NOMO-1 treated with dmso at 0.1 percent for 144 hours (cell line): ENCODE data around the gene DMBX1.

Experiments
- DNase-seq: peaks from one replicate; lab custom pipeline; 2025; ENCODE audit not compliant: unreplicated experiment; lab: John Stamatoyannopoulos, UW

The DMBX1 gene

DNA sequence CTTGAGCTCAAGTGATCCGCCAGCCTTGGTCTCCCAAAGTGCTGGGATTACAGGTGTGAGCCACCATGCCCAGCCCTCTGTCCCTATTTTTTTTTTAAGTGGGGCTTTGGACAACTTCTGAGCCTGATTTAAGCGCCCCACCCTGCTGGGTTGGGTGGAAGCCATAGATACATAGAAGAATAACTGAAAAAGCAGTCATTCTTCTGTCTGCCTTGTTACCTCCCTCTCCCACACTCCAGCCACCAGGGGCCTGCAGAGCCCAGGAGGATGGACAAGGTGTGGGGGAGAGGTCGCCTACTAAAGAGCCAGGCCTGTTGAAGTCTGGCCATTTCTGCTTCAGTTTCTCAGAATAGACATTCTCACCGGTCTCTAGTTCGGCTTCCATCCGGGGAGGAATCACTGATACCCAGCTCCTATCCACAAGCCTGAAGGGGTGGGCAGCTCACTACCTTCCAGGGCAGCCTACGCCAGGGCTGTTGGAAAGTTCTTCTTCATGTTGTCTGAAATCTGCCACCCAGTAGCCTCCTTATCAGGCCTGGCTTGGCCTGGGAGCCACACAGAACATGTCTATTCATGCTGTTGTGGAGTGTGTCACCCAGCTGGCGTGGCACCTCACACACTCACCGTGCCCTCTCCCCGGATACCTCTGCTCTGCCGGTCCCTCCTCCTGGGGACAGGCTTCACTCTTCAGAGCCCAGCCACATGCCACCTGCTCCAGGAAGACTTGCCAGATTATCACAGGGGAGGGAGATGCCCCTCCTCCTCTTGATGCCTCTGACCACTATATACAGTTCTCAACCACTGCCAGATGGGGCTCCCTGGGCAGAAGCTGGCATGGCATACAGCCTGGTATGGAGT is 34.1 kb downstream of the DMBX1 start:
- DNase-seq = no peak

GRCh38 chr1:46524843-46525242 is 35.2 kb downstream of the DMBX1 start:
- no peak for DNase-seq

GRCh38 chr1:46525253-46525983 is 35.8 kb downstream of the DMBX1 start:
- DNase-seq = no peak

DNA sequence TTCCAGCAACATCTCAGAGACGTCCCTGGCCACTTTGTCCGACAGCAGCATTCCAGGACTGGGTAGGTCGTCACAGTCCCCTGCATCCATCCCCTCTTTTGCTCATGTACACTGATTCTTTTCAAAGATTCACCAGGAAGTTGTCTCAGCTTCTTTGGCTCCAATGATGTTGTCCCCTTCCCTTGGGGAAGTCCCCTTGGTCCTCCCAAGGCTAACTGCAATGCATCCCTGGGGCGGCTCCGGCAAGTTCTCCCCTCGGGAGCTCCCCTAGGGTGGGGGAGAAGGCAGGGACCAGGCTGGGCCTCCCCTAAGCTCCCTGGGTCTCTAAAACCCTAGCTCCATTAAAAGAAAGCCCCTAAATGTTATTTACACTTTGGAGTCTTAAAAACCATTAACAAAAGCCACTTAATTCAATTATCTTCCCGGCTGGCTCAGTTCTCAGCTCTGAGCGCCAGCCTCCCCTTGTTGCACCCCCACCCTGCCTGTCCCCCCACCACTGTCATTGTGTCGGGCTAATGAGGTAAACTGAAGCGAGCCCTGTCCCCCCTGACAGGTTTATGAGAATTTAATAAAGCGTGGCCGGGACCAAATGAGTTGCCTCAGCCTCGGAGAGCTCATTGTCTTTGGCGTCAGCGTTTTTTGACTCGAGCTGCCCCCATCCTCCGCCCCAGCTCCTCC is 36.5 kb downstream of the DMBX1 start:
- DNase-seq = no peak

GRCh38 chr1:46526691-46527291 is 37.2 kb downstream of the DMBX1 start:
- no peak for DNase-seq

DNA sequence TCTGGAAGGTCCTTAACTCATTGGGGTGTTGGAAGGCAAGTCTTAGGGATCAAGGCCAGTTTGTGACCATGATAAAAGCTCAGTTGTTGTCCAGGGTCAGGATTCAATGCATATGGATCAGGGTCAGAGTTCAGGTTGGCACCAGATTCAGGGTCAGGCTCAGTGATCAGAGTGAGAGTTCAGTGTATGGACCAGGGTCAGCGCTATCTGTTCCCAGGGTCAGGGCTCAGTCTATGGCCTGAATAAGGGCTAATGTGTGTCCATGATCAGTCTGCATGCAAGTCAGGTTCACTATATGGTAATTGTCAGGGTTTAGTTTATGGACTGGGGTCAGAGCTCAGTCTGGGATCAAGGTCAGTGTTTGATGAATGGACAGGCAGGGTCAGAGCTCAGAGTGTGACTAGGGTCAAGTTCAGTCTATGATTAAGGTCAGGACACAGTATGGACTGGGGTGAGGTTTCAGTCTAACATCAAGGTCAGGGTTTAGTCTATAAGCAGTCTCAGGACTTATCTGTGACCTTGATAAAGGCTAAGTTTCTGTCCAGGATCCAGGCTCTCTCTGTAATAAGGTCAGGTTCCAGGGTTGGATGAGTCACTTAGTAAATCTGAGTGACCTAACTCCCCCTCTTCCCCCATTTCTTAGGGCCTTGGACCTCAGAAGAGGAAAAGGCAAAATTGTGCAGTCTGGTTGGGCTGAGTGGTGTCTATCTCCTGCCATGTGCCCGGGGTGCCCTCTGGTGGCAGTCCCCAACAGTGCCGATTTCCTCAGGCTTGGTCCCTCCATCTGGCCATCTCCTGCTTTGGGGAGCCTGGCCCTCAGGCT is 38.0 kb downstream of the DMBX1 start:
- peak; percentile 47 for DNase-seq

DNA sequence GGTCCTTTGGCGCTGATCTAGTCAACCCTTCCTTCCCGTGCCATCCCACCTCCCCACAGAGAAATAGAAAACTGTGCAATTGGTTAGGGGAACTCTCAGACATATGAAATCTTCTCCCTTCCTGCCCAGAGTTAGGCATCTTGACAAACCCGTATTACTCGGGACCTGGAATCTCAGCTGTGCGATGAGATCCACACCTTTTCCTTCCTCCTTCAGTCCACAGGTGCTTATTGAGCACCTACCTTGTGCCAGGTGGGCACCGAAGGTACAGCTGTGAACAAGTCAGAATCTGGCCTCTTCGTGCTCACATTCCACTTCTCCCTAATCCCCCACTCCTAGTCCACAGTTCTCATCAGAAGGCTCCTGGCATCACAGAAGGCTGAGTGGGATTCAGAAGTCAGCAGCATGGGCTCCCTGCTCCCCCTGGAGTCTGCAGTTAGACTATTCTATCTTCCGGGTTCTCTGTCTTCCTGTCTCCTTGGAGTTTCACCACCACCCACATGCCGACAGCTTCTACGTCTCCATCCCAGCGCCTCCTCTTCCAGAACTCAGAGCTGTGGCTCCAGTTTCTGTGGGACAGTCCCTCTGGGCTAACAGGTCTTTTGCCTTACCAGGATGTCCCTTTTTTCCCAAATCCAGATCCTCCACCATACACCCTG is 38.8 kb downstream of the DMBX1 start:
- DNase-seq = no peak

GRCh38 chr1:46529031-46529630 is 39.5 kb downstream of the DMBX1 start:
- DNase-seq = no peak

DNA sequence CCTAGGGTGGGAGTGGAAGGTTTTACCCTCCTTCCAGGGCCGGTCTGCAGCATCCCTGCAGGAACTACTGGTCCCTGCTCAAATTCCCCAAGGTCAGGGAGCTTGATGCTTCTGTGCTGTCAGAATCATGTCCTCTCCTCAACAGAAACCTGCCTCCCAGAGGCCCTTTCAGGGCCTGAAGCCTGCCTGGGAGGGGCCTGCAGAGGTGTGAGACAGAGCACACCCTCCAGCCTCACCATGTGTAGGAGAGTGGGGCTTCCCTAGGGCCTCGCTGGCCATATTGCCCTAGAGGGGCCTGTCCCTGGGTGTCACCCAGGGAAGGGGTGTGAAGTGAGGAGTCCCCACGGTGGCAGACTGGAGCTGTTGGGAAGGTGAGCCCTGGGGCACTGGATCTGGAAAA is 40.7 kb downstream of the DMBX1 start:
- DNase-seq = no peak

DNA sequence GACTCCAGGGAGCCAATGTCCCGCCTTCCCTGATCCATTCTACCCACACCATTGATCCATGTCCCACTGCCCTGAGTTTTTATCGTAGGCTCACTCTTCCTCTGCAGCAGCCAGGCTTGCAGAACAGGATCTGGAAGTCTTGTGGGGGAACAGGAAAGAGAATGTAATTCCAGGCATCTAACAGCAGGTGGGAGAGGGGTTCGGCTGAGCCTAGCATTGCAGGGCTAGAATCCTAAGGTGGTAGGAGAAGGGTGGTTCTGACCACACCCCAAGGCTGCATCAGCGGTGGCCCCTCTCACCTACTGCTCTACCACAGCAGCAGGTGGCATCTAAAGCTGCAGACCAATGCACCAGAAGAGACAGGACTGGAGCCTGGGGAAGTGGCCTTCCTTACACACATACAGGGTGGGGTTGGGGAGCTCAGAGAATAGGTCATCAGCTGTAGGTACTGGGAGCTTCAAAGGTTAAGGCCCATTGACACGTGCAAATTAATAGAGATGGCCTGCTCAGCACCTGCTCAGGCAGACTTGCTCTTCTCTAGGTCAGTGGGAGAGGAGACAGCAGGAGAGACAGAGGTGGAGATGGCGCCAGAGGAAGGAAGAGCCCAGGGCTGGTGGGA is 41.3 kb downstream of the DMBX1 start:
- DNase-seq = no peak

DNA sequence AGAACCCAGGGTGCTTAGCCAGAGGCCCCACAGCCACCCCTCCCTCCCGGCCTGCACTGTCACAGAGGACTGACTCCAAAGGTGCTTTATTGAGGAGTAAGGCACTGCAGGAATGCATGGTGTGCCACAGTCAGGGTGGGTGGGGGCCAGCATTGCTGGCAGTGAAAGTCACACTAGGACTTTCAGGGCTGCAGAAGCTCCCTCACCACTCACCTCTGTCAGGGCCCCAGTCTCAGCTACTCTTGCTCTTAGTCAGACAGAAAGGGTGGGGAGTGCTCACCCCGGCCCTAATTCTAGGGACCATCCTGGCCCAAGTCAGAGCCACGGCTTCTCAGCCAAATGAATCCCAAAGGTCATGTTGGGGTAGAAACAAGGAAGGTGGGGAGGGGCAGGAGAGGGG is 42.5 kb downstream of the DMBX1 start:
- DNase-seq = no peak

DNA sequence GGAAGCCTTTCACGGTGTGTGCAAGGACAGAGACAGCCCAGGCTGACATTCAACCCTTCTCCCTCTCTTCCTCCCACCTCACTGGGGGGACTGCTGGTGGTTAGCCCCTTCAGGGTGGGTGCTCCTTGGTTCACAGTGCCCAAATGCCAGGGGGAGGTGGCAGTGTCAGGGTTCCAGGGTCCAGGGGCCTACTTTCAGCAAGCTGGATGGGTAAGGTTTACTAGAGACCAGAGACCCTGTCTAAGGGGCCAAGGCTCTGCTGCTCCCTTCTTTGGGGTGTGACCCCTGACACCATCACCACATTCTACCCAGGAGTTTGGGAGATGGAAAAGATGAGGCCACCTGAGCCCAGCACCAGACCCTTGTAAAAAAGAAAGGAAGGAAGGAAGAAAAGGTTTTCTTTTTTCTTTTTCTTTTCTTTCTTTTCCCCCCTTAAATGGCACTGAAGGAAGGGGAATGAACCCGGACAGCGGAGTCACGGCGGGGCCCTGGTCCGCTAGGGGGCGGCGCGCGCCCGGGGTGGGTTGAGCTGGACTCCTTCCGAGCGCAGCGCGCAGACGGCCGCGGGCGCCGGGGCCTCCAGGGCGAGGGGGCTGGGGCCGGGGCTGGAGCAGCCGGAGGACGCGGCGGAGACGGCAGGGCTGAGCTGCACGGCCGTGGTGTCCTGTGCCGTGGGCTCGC is 43.0 kb downstream of the DMBX1 start:
- DNase-seq = peak; percentile 23

DNA sequence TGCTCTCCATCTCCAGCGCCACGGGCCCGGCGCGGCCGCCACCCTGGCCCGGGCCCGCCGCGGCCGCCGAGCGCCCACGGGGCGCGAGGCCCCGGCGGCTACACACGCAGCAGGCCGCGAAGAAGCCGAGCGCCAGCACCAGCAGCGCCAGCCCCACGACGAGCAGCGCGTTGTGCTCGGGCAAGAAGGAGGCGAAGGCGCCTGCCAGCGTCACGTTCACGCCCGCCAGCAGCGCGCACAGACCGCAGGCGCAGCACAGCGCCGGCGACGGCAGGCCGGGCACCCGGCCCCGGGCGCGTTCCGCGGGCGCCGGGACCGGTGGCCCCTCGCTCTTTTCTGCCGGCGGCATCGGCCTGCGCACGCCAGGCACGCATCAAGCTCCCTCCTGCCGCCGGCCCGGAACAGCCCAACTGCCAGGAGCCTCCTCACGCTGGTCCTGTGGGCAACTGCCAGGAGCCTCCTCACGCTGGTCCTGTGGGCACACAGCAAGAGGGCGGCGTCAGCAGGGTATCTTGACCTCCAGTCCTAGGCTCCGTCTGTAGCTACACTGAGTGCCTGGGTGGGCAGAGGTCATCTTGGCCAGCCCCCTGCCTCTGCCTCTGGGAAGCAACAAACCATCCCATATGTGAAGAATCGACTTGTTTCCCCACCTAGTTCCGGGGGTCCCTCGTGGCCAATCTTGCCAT is 43.7 kb downstream of the DMBX1 start:
- no peak for DNase-seq

GRCh38 chr1:46535063-46535462 is 45.4 kb downstream of the DMBX1 start:
- no peak for DNase-seq

DNA sequence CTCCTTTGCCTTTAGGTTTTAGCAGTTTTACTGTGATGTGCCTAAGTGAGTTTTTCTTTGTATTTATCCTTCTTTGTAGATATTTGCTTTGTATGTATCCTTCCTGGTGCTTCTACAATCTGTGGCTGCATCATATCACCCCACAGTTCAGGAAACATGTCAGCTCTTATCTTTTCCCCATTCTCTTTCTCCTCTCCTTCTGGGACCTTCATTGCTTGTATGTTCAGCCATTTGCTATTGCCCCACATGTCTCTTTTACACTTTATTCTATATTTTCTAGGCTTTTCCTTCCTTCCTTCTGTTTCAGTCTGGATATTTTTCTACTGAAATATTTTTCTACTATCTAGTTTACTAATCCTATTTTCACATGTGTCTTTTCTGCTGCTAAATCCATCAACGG is 46.9 kb downstream of the DMBX1 start:
- DNase-seq = no peak

DNA sequence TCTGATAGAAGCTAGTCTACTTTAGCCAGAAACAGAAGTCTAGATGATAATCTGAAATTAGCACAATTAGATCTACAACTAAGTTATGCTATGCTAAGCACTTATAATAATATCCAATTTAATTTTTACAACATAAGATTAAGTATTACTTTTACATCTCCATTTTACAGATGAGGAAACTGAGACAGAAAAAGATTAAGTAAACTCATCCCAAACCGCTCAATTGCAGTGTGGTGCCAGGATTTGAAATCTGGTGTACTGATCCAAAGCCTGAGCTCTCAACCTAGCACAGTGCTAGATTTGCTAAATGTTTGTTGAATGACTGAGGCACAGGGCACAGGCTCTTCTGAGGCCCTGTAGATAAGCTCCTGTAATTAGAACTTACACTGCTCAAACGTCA is 48.0 kb downstream of the DMBX1 start:
- DNase-seq = no peak

- no peak for DNase-seq
These were observed 48.5 kb downstream of the DMBX1 start for GRCh38 chr1:46538147-46538546.
